Peyer's patch (tissue), 4 donors: ENCODE results near the gene SIGLECL1. TPM values are rescaled to one million over a fixed set of nuclear protein-coding genes. Genes with fewer than 3 reads are reported as not detected.
A peak's percentile ranks its signal among the peaks of the same experiment; 100 is the strongest.

ENCODE experiments used
- DNase-seq, 3 donors: peaks; one replicate each; pipeline ENCODE4 v3.0.0-alpha.2; 2017 to 2019
- H3K27ac ChIP-seq, 4 donors: fragments of 200-600 bp; sonication (generic); one replicate each; pipeline ENCODE4 v1.5.1; 2016 to 2019
- H3K27me3 ChIP-seq, 2 donors: fragments of 200-600 bp; sonication (generic); one replicate each; pipeline ENCODE4 v1.5.1; 2019
- H3K36me3 ChIP-seq, 3 donors: fragments of 200-600 bp; sonication (generic); one replicate each; pipeline ENCODE4 v1.5.1; 2016 to 2019
- H3K4me1 ChIP-seq, 4 donors: fragments of 200-600 bp; sonication (generic); one replicate each; pipeline ENCODE4 v1.5.1; 2016 to 2019
- H3K4me3 ChIP-seq, 4 donors: fragments of 200-600 bp; sonication (generic); 1 replicate in 3 of 4; 2 replicates in 1 of 4; pipeline ENCODE4 v1.5.1; 2016 to 2019; ENCODE audit warnings: mild to moderate bottlenecking in 1 of 4
- H3K9me3 ChIP-seq, 4 donors: fragments of 200-600 bp; sonication (generic); one replicate each; pipeline ENCODE4 v1.5.1; 2016 to 2019; ENCODE audit warnings: mild to moderate bottlenecking in 1 of 4
- POLR2A ChIP-seq, 2 donors: fragments of 450-650 bp; IDR thresholded peaks; one replicate each; pipeline ENCODE4 v1.5.1; 2017; ENCODE audit warnings: antibody characterized with exemption in 2 of 2, mild to moderate bottlenecking in 2 of 2, moderate library complexity in 2 of 2
- total RNA-seq, 4 donors: library from RNA; depleted of rRNA; stranded (reverse); fragments of >200 nt; gene quantifications; one replicate each; pipeline ENCODE4 v1.1.0, GENCODE V29; 2016
- TF ChIP-seq, protein P1 (sequence below), 6 experiments: fragments of 450-650 bp in 4 of 6; fragments of 200-600 bp in 2 of 6; sonication (generic) in 1 of 6; IDR thresholded peaks; one replicate each; pipeline ENCODE4 v1.5.1; 2017 to 2019; ENCODE audit warnings: antibody characterized with exemption in 6 of 6, mild to moderate bottlenecking in 3 of 6, moderate library complexity in 1 of 6

SIGLECL1 gene
- total RNA-seq, 4 donors from 2014 or later, result not detected

DNA sequence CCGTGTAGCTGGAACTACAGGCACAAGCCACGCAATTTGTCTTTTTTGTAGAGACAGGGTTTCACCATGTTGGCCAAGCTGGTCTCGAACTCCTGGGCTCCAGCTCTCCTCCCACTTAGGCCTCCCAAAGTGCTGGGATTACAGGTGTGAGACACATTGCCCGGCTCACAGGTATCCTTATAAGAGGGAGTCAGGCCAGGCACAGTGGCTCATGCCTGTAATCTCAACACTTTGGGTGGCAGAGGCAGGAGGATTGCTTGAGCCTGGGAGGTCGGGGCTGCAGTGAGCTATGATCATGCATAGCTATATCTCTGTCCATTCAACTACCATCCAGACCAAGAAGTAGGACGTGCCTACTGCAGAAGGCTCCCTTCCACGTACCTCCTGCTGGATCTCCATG lies 50.4 kb downstream of the SIGLECL1 start:
- no peaks in the 10 kb centered on the region for H3K36me3 ChIP-seq
- no peak overlapping the region for H3K4me3 ChIP-seq
- peak in 1 of 3 donors; percentile 17 for DNase-seq
- peaks cover 0 to 5% (median 2%) of the 10 kb centered on the region in 4 donors for H3K9me3 ChIP-seq
- no peak overlapping the region for H3K27ac ChIP-seq
- no peaks in the 10 kb centered on the region for H3K27me3 ChIP-seq
- TF ChIP-seq POLR2A (IDR thresholded peaks at IDR 0.05), result no peak
- TF ChIP-seq, protein P1, sequence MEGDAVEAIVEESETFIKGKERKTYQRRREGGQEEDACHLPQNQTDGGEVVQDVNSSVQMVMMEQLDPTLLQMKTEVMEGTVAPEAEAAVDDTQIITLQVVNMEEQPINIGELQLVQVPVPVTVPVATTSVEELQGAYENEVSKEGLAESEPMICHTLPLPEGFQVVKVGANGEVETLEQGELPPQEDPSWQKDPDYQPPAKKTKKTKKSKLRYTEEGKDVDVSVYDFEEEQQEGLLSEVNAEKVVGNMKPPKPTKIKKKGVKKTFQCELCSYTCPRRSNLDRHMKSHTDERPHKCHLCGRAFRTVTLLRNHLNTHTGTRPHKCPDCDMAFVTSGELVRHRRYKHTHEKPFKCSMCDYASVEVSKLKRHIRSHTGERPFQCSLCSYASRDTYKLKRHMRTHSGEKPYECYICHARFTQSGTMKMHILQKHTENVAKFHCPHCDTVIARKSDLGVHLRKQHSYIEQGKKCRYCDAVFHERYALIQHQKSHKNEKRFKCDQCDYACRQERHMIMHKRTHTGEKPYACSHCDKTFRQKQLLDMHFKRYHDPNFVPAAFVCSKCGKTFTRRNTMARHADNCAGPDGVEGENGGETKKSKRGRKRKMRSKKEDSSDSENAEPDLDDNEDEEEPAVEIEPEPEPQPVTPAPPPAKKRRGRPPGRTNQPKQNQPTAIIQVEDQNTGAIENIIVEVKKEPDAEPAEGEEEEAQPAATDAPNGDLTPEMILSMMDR (IDR thresholded peaks at IDR 0.05), result no peak
- H3K4me1 ChIP-seq, result no peaks in the 10 kb centered on the region

DNA sequence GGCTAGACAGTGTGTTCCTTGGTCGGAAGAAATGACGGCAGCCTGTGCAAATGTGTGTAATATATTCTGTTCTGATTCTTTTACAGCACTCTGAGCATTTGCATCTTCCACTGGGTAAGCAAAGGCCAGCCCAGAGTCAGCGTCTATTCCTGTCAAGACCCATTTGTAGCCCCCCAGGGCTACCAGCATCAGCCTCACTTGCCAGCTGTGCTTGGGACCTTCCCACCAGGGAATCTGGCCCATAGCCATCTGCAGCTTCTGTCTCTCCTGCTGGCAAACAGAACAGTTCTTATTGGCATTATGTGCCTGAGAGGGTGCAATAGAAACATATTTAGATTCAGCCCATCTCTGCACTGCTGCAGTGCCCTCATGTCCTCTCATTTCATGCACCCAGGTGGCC lies 54.6 kb downstream of the SIGLECL1 start:
- Histone ChIP-seq H3K36me3 (no peaks in the 10 kb centered on the region), H3K4me3 (no peak overlapping the region), H3K27me3 (no peaks in the 10 kb centered on the region), H3K4me1 (no peaks in the 10 kb centered on the region), H3K27ac (no peak overlapping the region), H3K9me3 (peaks cover 0 to 11% (median 4%) of the 10 kb centered on the region in 4 donors)
- TF ChIP-seq, protein P1 (IDR thresholded peaks at IDR 0.05), result no peak
- no peak for TF ChIP-seq POLR2A (IDR thresholded peaks at IDR 0.05)
- DNase-seq, result no peak

DNA sequence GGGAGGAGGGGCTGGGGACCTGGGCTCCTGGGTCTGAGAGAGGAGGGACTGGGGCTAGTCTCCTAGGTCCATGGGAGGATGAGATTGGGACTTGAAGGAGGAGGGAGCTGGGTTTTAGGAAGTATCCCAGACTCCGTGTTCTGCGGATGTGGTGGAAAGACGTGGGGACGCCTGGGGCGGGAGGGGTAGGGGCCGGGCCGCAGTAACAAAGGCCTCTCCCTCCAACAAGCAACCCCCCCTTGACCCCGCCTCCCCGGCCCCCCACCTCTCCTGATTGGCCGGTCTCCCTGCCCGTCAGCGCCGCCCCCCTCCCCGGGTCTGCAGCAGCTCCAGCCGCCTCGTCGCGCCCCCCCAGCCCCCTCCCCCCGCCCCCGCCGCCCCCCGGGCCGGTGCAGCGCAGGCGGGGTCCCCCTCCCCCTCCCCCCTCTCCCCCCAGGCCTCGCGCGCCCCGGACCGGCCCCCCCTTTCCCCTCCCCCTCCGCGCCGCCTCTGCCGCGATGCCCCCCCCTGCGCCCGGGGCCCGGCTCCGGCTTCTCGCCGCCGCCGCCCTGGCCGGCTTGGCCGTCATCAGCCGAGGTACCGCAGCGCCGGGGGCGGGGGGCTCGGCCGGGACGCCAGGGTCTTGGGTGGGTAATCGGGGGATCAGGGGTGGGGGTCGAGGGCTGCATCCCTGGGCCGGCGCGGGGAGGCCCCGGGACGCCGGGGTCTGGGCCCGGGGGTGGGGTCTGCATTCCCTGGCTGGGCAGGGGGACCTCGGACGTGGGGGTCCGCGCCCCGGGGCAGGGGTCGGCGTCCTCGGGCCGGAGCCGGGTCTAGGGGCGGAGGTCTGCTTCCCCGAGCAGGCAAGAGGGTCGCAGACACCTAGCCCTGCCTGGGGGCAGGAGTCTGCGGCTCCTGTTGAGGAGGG lies 60.7 kb downstream of the SIGLECL1 start, which contains the start of gene IGLON5:
Gene IGLON5, plus strand, starts transcription at position 294 of the 907 bp plus-strand sequence. Its CDS starts 204 bp downstream, at position 498.
- TF ChIP-seq, protein P1 (IDR thresholded peaks at IDR 0.05), result no peak
- no peak for TF ChIP-seq POLR2A (IDR thresholded peaks at IDR 0.05)
- H3K36me3 ChIP-seq, result no peaks in the 10 kb centered on the region
- DNase-seq, result no peak
- H3K27ac ChIP-seq, result no peak within 1 kb of the TSS
- H3K4me3 ChIP-seq, result no peak within 1 kb of the TSS
- no peaks in the 10 kb centered on the region for H3K27me3 ChIP-seq
- H3K4me1 ChIP-seq, result no peaks in the 10 kb centered on the region
- H3K9me3 ChIP-seq, result peaks cover 0 to 2% (median under 1%) of the 10 kb centered on the region in 4 donors

DNA sequence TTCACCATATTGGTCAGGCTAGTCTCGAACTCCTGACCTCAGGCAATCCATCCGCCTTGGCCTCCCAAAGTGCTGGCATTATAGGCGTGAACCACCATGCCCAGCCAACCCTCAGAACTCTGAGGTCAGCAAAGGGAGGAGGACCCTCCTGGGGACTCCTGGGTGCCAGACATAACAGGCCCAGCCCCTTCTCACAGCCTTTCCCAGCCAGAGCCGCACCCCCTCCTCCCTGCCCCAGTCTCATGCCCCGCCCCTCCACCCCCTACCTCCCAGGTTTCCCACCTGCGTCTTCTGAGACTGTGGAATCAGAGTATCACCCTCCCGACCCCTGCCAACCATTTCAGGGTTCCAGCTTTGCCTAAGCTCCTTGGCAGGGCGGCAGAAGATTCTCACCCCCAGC lies 65.8 kb downstream of the SIGLECL1 start:
- TF ChIP-seq POLR2A (IDR thresholded peaks at IDR 0.05), result no peak
- TF ChIP-seq, protein P1 (IDR thresholded peaks at IDR 0.05), result no peak
- no peak for DNase-seq
- Histone ChIP-seq H3K9me3 (no peaks in the 10 kb centered on the region), H3K27ac (no peak overlapping the region), H3K27me3 (no peaks in the 10 kb centered on the region), H3K4me3 (no peak overlapping the region), H3K36me3 (no peaks in the 10 kb centered on the region), H3K4me1 (no peaks in the 10 kb centered on the region)

DNA sequence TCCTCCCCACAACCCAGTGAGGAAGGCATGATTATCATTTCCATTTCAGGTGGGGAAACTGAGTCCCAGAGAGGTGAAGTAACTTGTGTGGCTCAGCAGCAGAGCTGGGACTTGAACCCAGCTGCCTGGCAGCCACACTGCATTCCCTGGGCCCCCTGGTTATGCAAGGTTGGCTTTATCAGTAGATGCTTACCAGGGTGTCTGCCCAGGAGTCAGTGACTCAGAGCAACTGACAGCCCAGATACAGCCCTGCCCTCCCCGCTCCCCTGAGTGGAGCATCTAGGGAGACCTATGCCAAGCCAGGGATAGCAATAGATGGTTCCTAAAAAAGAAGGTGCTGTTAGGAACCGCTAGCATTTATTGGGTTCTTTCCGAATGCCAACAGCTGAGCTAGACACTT lies 66.5 kb downstream of the SIGLECL1 start:
- Histone ChIP-seq H3K4me3 (no peak overlapping the region), H3K4me1 (no peaks in the 10 kb centered on the region), H3K27ac (no peak overlapping the region), H3K27me3 (no peaks in the 10 kb centered on the region), H3K9me3 (no peaks in the 10 kb centered on the region), H3K36me3 (no peaks in the 10 kb centered on the region)
- TF ChIP-seq POLR2A (IDR thresholded peaks at IDR 0.05), result no peak
- TF ChIP-seq, protein P1 (IDR thresholded peaks at IDR 0.05), result no peak
- peak in 1 of 3 donors; percentile 24 for DNase-seq
